ENCODE data around the gene REX1BD.
"Not testable (repeated sequence)": the region's sequence is repeated elsewhere in the genome, so short reads cannot be mapped to it uniquely, and the experiment has no call there.

REX1BD gene

GRCh38 chr19:18580311-18580710 lies 8.3 kb upstream of the REX1BD start:
- no peak for FAIRE-seq

DNA sequence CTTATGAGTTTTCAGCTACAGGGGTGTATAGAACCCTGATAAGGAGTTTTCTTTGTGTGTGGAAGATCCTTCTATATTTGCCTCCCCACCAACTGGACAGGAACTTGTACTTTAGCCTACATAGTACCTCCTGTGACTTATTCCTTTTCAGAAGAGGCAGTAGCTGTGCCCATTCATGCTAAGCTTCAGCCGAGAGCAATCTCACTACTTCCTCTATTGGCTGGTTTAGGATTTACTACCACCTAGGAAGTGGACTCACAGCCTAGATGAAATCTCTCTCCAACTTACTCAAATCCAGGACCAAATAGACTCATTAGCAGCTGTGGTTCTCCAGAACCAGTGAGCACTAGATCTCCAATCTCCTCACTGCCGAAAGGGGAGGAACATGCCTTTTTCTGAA lies 2.3 kb upstream of the REX1BD start:
- FAIRE-seq = no peak

GRCh38 chr19:18587561-18587960 lies 1.0 kb upstream of the REX1BD start:
- FAIRE-seq = no peak

DNA sequence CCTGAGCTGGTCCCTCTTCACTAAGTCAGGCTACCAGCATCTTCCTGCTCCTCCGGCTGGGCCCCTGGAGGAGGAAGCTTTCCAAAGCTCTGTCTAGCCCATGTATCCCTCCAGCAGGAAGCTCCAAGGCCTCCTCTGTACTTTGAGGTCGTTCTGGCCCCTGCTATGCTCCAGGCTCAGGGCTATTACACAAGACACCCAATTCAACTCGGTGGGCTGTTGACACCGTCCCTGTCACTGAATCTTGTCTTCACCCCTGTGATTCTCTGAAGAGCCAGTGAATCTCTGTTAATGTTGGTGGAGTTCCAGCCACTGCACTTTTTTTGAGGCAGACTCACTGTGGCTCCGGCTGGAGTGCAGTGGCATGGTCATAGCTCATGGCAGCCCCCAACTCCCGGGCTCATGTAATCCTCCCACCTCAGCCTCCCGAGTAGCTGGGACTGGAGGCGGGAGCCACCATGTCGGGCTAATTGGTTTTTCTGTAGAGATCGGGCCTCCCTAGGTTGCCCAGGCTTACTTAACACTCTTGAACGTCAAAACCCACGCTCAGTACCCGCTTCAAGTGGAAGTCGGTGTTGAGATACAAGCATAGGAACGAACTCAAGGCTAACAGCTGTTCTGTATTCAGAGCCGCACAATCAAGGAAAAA lies 512 bp upstream of the REX1BD start:
- no peak for FAIRE-seq

DNA sequence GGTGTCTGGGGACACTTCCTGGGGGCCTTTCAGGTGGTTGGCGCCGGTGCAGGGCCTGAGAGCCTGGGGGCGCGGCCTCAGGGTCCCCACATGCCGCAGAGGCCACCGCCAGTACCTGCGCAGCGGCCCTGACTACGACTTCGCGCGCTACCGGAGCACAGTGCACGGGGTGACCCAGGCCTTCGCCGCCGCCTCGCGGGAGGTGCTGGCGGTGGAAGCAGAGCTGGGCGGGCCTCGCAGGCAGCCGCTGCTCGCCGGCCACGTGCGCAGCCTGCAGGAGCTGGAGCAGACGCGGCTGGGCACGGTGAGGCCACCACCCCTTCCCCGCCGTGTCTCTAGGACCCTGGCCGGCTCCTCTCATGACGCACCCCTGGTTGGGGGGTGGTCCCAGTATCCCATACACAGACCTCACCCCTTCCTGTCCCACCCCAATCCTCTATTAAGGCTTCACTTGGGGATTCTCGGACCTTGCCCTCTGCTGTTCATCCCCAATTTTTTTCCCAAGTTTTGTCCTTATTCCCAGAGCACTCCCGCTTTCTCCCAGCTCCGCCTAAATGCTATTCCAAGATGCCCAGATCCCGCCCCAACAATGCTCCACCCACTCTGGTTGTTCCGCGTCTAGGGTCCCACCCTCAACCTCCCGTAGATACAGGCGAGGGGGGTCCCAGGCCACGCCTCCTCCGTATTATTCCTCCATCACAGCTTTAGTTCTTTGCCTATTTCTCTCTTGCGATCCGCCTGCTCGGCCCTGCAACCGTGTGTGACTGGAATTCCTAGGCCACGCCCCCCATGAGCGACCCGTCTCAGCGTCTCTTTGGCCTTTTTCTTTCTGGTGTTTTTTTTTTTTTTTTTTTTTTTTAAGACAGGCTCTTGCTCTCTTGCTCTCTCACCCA lies 1.0 kb downstream of the REX1BD start:
- FAIRE-seq = no peak

GRCh38 chr19:18590273-18591272 lies 2.0 kb downstream of the REX1BD start:
- no peak for FAIRE-seq

GRCh38 chr19:18591735-18592385 lies 3.3 kb downstream of the REX1BD start:
- no peak for FAIRE-seq

GRCh38 chr19:18592732-18593131 lies 4.1 kb downstream of the REX1BD start:
- not testable (repeated sequence) for FAIRE-seq

DNA sequence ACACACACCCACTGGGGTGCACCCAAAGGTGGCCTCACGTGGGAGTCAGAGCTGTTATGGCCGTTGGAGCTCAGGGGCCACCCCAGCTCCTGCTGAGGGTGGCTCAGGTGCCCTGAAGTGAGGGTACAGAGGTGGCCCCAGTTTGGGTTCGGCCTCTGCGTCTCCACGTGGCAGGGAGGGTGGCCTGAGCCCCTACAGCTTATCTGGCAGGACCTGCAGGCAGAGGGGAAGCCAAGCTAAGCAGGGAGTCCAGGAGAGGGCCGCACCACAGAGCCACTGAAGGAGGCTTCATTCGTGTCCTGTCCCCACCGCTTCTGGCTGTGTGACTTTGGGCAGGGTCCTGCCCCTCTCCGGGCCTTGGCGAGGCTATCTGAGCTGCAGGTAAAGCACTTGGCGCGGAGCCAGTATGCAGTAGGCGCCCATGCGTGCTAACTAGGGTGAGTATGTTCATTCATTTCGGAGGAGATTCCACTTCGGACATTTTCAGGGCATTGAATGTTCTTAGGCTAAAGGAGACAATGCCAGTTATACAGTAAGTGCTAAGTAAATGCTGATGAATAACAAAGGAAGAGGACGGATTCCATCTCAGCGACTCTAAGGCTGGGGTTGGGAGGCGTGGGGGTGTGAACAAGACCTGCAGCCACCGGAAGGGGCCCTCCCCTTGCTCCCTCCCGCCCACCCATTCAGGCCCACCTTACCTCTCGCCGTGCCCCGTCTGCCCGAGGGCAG lies 4.9 kb downstream of the REX1BD start:
- no peak for FAIRE-seq

DNA sequence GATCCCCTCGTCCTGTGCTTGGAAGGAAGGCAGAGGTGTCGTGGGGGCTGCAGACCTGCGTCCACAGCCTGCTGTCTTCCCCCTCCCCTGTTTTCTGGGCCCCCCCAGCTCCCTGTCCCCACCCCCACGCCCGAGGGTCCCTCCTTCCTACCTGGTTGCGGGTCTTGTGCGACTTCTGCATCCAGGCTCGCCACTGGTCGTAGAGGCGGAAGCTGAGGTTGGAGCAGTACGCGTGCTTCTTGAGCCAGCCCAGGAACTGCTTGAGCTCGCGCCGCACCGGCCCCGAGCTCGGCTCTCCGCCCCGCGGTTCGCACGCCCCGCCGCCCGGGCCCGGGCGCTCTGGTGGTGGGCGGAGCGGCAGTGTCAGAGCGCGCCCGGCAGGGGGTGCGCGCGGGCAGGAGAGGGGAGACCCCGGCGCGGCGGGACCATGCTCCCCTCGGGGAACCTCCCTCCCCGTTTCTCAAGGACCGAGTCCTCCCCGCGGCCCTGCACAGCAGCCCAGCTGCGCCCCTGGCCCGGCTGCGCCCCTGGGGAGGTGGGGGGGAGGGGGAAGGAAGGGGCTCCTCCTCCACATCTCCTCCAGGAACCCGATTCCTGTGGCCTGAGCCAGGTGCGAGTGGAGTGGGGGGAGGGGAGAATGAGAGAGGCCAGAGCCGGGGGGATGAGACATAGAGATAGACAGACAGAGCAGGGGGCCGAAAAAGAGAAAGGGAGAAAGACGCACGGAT lies 5.7 kb downstream of the REX1BD start:
- no peak for FAIRE-seq

DNA sequence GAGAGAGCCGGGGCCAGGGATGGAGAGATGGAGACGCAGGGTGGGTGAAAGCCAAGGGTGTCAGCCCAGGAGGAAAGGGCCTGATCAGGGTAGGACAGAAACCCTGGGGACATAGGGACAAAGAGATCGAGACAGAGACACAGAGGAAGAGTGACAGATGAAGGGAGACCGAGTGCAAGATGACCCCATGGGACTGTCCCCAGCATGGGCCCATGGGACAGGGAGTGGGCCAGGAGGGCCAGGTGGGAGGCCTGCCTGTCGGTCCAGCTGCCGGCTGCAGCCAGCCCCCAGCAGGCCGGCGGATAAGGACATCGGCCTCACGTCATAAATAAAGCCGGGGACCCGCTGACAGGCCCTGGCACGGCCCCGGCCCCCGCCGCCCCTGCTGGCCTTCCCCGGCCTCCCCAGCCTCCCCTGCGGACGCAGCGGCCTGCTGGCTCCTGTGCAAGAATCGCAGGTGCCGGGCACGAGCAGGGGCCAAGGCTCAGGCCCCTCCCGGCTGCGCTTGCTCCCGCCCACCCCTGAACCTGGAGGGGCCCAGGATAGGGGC lies 6.3 kb downstream of the REX1BD start:
- no peak for FAIRE-seq

DNA sequence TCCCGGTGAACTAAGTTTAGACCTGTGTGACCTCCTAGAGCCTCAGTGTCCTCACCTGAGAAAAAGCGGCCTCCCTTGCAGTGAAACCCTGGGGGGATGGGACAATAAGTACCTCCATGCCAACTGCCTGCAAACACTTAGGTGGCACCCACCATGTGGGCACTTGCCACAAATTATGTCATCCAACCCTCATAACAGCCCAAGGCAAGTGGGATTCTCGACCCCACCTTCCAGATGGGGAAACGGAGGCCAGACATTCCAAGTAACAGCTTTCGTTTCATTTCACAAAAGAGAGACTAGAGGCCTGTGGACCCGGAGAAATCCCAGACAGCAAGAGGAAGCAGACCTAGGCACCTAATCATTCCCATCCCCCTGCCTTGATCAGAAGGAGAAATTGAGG lies 6.9 kb downstream of the REX1BD start:
- FAIRE-seq = no peak

DNA sequence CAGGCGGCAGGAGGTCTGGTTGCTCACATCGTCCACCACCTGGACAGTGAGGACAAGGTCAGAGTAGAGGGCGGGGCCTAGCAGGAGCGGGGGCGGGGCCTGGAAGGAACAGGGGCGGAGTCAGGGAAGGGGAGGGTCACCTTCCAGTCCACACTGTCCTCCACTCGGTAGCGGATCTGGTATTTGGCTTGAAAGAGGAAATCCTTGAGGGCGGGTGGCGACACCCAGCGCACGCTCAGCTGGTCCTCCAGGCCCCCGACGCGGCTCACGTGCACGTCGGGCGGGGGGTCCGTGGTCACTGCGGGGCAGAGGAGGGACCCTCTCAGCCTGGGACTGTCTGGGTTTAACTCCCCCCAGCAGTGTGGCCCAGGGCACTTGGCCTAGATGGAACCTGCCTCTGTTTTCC lies 8.2 kb downstream of the REX1BD start:
- no peak for FAIRE-seq

DNA sequence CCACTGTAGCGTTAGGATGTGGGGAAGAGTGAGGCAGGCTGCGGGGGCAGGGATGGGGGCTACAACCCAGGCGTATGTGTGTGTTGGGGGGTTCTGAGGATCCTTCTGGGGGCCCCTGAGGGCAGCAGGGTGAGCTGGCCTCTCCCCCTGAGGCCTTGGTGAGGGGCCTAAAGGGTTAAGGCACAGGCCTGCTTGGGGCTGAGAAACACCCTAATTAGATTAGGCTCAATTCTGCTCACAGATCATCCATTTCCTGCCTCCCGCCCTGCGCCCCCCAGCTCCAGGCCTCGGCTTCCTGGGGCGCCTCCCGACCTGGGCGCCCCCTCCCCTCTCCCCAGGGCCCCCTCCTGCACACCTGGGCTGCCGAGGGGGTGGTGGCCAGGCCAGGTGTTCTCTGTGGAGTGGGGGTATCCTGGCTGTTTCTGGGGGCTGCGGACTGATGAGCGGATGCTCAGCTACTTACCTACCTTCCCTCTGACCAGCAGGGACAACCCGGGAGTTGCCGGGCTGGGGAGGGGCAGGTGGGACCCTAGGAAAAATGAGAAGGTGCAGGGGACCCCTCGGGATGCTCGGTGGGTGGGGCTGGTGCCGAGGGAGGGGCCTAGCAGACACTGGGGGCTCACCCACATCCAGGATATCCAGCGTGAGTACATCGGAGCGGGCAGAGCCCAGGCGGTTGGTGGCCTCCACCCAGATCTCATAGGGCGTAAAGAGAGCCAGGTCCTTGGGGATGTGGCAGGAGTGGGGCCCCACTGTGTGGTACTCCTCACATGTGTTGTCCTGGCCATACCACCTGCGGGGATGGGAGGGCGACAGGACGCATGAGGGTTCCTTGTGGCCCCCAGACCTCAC lies 9.4 kb downstream of the REX1BD start:
- no peak for FAIRE-seq

GRCh38 chr19:18599485-18599884 lies 10.9 kb downstream of the REX1BD start:
- no peak for FAIRE-seq

- FAIRE-seq = not testable (repeated sequence)
Observed at GRCh38 chr19:18600692-18601397, 12.2 kb downstream of the REX1BD start.

GRCh38 chr19:18601875-18602274 lies 13.3 kb downstream of the REX1BD start:
- no peak for FAIRE-seq

- FAIRE-seq = no peak
Observed at GRCh38 chr19:18603255-18603957, 14.8 kb downstream of the REX1BD start.
